Measurements from ENCODE around the gene CENPP.

Gene CENPP

GRCh38 chr9:92633614-92634278 is 308.0 kb downstream of the CENPP start:
- in situ Hi-C loops (cut with MboI; ENCODE audit: low sequenced_read_pairs), result loop anchor here (10.0 kb wide), 1 partner anchor 489 kb away; no protein-coding TSS in a partner anchor

GRCh38 chr9:92634712-92635605 is 309.2 kb downstream of the CENPP start:
- in situ Hi-C loops (cut with MboI; ENCODE audit: low sequenced_read_pairs), result loop anchor here (10.0 kb wide), 1 partner anchor 490 kb away; no protein-coding TSS in a partner anchor

- in situ Hi-C loops (cut with MboI; ENCODE audit: low sequenced_read_pairs), result loop anchor here (10.0 kb wide), 1 partner anchor 491 kb away; no protein-coding TSS in a partner anchor
These were observed 310.0 kb downstream of the CENPP start for GRCh38 chr9:92635760-92636159.

GRCh38 chr9:92636627-92637026 is 310.9 kb downstream of the CENPP start:
- in situ Hi-C loops (cut with MboI; ENCODE audit: low sequenced_read_pairs), result loop anchor here (10.0 kb wide), 1 partner anchor 492 kb away; no protein-coding TSS in a partner anchor

- in situ Hi-C loops (cut with MboI; ENCODE audit: low sequenced_read_pairs), result loop anchor here (10.0 kb wide), 1 partner anchor 493 kb away; no protein-coding TSS in a partner anchor
These were observed 311.6 kb downstream of the CENPP start for GRCh38 chr9:92637326-92637725.

GRCh38 chr9:92637886-92638620 is 312.3 kb downstream of the CENPP start:
- in situ Hi-C loops (cut with MboI; ENCODE audit: low sequenced_read_pairs), result loop anchor here (10.0 kb wide), 1 partner anchor 493 kb away; no protein-coding TSS in a partner anchor

- in situ Hi-C loops (cut with MboI; ENCODE audit: low sequenced_read_pairs), result loop anchor here (10.0 kb wide), 1 partner anchor 494 kb away; no protein-coding TSS in a partner anchor
These were observed 312.9 kb downstream of the CENPP start for GRCh38 chr9:92638621-92639101.

GRCh38 chr9:92639124-92639523 is 313.4 kb downstream of the CENPP start:
- in situ Hi-C loops (cut with MboI; ENCODE audit: low sequenced_read_pairs), result loop anchor here (10.0 kb wide), 1 partner anchor 494 kb away; no protein-coding TSS in a partner anchor

- in situ Hi-C loops (cut with MboI; ENCODE audit: low sequenced_read_pairs), result loop anchor here (10.0 kb wide), 1 partner anchor 495 kb away; no protein-coding TSS in a partner anchor
These were observed 314.1 kb downstream of the CENPP start for GRCh38 chr9:92639791-92640271.

- in situ Hi-C loops (cut with MboI; ENCODE audit: low sequenced_read_pairs), result no loop called here
These were observed 314.8 kb downstream of the CENPP start for GRCh38 chr9:92640398-92641091.

GRCh38 chr9:92641092-92641809 is 315.5 kb downstream of the CENPP start:
- in situ Hi-C loops (cut with MboI; ENCODE audit: low sequenced_read_pairs), result no loop called here

- in situ Hi-C loops (cut with MboI; ENCODE audit: low sequenced_read_pairs), result no loop called here
These were observed 316.3 kb downstream of the CENPP start for GRCh38 chr9:92642041-92642451.

GRCh38 chr9:92642564-92642963 is 316.8 kb downstream of the CENPP start:
- in situ Hi-C loops (cut with MboI; ENCODE audit: low sequenced_read_pairs), result no loop called here

GRCh38 chr9:92644278-92644677 is 318.5 kb downstream of the CENPP start:
- in situ Hi-C loops (cut with MboI; ENCODE audit: low sequenced_read_pairs), result no loop called here

GRCh38 chr9:92645041-92645440 is 319.3 kb downstream of the CENPP start:
- in situ Hi-C loops (cut with MboI; ENCODE audit: low sequenced_read_pairs), result no loop called here

GRCh38 chr9:92647671-92648473 is 322.1 kb downstream of the CENPP start:
- in situ Hi-C loops (cut with MboI; ENCODE audit: low sequenced_read_pairs), result no loop called here

GRCh38 chr9:92648474-92648971 is 322.8 kb downstream of the CENPP start:
- in situ Hi-C loops (cut with MboI; ENCODE audit: low sequenced_read_pairs), result no loop called here

GRCh38 chr9:92649007-92649406 is 323.3 kb downstream of the CENPP start:
- in situ Hi-C loops (cut with MboI; ENCODE audit: low sequenced_read_pairs), result no loop called here
